Iris pigment epithelial cell (primary cell): ENCODE data around the gene BMPER.

Source experiments
- DNase-seq: peaks from one replicate; pipeline ENCODE4 v3.0.0-alpha.2; 2011; ENCODE audit warnings: low read depth

The BMPER gene

GRCh38 chr7:33888166-33888565, 17.2 kb upstream of the BMPER start:
- no peak for DNase-seq

GRCh38 chr7:33892945-33893344, 12.4 kb upstream of the BMPER start:
- DNase-seq: no peak

GRCh38 chr7:33893377-33893776, 12.0 kb upstream of the BMPER start:
- no peak for DNase-seq

- DNase-seq: peak; percentile 81
Measured at GRCh38 chr7:33895025-33895804, 10.1 kb upstream of the BMPER start.

- peak; percentile 40 for DNase-seq
Measured at GRCh38 chr7:33900501-33900900, 4.8 kb upstream of the BMPER start.

DNA sequence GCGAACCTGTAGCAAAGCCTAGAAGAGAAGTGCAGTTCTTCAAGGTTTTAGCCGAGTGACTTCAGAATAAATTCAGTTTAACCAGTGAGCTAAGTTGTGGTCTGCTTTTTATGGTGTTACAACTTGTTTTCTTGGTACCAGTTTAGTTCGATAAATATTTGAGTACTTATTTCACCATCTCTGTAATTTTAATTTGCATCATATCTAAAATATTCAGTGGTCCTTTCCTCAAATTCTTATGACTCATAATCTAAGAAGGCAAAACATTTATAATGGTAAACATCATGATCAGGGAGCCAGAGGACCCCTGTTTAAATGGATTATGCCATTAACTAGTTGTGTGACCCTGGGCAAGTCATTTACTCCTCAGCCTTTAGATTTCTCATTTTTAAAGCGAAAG, 4.1 kb upstream of the BMPER start:
- DNase-seq: peak; percentile 31

GRCh38 chr7:33901847-33902246, 3.5 kb upstream of the BMPER start:
- no peak for DNase-seq

DNA sequence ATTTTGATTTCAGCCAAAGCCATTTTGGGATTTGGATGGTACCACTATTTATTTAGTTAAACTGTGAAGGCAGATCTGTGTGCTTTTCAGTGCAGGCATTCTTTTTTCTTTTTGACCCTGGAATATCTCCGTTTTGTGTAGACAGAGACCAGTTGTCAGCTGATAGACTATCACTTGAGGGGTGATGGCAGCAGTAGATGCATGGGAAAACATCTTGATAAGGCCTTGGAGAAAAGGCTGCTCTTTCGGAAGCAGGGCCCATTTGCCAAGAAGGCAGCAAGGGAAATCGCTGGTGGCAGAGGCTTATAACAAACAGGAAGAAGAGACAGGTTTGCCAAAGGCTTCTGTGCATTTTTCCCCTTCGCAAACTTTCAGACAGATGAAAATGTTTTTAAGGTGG, 2.6 kb upstream of the BMPER start:
- DNase-seq: no peak

DNA sequence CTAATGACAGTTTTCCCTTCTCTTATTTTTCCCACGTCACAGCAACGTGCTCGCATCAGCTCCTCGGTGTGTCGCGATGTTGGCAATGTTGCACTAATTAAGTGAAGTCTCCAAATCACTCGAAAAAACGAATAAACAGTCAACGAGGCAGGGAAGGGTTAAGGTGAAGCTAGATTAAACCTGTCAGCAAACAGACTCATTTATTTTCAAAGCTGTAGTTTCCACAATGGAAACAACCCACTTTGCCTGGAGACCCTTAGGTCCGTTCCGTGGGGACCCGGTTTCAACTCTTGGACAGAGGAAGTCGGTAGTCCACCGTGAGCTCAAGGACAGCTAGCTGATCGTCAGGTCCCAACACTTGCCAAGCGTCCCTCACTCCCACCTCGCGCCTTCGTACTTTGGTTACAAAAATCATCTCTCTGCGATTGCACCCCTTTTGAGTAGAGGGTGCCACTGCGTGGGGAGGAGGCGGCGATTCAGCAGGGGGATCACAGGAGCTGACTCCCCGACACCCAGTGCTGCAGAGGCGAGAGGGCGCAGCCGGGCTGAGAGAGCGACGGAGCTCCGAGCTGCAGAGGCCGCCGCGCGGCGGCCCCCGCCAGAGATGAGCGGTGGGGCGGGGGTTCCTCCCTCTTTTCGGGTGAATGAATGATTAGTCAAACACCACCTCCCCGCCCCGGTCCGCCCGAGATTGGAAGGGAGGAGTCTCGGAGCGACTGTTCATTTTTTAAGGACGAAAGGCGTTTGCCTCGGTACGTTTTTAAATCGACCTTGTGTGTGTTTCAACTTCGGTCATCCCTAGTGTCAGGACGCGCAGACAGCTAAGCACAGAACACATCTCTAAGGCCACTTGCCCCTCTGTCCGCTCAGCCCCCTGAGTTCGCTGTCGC, 1.3 kb upstream of the BMPER start:
- peak; percentile 46 for DNase-seq

GRCh38 chr7:33904681-33905388, 504 bp upstream of the BMPER start:
- DNase-seq: peak; percentile 58

DNA sequence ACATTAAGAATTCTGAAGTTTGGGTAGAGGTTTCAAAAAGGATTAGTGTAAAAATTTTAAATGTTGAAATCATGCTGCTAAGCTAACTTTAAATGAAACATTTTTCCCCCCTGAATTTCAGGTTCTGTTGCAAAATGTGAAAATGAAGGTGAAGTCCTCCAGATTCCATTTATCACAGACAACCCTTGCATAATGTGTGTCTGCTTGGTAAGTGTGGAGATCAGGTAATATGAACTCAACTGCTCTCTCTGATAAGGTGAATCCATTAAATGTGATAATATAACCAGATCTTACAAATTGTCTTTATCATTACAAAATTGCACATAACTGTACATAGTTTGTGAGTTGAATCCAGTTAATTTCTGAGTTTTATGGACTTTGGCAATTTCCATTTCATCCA, 1.4 kb downstream of the BMPER start:
- DNase-seq: no peak

DNA sequence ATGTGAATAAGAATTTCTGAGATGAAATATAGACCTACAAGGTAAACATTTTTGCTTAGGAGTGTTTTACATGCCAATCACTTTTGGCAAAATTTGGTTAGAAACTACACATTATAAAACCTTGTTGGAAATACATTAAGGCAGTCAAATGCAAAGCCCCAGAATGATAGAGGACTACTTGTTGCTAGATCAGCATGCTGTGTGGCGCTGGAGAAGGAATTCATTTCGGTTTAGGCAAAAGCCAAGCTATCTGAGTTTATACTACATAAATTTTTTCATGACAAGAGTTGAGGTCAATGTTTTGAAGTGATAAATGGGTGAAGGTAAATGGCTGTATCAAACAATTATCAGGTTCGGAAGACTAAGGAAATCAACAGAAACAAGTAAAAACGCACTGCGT, 2.3 kb downstream of the BMPER start:
- no peak for DNase-seq

GRCh38 chr7:33909318-33909717, 4.0 kb downstream of the BMPER start:
- DNase-seq: no peak

DNA sequence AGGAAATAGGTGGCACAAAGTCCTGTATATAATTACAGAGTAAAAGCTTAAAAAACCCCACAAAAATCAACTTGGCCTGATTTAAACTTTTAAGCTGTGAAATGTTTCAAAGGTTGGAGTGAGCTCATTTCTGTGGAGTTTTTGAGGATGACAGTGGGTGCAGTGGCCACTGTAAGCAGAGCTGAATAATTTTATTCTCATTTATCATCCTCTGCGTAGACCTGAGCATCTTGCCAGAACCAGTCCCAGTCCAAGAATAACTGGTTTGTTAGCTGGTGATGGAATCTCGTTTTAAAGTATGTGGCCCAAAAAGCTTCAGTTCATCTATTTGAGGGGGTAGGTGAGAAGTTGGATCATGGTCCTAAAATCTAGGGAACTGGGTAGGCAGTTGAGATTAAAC, 4.4 kb downstream of the BMPER start:
- DNase-seq: no peak

GRCh38 chr7:33910756-33911155, 5.4 kb downstream of the BMPER start:
- DNase-seq: no peak

GRCh38 chr7:33916357-33917081, 11.2 kb downstream of the BMPER start:
- DNase-seq: no peak

DNA sequence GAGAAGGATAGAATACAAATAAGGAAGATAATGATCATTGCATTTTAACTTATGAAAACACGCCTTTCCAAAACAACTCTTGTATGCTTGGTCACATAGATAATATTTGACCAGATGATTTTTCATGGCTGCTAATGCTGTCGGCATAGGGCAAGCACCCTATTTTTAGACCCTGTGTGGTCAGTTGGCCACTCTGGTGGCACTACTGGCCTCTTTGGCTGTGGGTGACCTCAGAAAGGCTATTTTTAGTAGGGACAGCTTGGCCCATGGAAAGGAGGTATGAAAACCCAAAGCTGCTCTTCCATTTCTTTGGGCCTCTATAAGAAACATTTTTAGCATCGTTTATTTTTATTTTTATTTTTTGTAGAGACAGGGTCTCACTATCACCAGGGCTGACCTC, 12.3 kb downstream of the BMPER start:
- no peak for DNase-seq

- no peak for DNase-seq
Measured at GRCh38 chr7:33918438-33919143, 13.3 kb downstream of the BMPER start.

DNA sequence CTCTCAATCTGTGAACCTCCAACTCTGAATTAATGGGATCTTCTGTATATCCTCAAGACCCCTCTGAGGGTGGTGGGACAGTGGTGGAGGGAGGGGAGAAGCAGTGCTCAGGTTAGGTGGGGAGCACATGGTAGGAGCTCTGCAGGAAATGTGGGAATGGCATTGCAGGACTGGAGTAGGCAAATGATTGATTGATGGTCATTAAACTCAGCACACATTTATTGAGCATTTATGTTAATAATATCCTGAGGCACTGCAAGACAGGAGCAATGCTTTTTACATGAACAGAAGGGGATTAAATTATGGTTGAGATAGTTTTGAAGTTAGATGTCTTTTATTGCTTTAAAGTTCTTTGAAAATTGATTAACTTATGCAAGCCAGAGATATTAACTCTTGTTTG, 14.1 kb downstream of the BMPER start:
- no peak for DNase-seq

DNA sequence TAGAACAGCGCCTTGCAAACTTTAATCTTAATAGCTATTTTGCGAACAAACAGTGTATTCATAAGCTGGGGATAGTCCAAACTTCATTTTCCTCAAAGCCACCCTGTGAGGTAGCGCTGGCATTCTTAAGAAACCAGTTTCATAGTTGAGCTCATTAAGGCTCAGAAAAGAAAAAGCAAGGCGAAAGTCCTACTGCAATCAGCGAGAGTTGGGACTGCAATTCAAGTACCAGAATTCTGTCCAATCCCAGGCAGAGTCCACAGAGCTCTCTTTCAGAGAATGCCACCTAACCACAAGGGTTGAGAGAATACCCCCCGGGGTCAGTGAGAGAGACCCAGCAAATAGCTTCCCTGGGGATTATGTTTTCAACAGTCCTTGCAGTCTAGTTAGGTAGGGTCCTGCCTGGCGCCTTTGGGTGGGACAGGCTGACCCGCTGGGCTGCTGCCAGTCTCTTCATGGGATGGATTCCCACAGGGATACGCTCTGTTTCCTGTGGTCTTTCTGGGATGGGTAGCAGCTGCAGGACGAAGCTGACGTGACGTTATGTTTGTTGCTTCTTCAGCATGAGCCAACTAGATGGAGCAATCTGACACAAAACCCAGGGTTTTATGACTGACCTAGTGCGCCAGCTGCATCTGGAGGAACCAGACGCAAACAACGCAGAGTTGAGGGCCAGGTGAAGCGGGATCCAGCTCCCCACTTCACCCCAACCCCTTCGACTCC, 16.0 kb downstream of the BMPER start:
- DNase-seq: no peak

DNA sequence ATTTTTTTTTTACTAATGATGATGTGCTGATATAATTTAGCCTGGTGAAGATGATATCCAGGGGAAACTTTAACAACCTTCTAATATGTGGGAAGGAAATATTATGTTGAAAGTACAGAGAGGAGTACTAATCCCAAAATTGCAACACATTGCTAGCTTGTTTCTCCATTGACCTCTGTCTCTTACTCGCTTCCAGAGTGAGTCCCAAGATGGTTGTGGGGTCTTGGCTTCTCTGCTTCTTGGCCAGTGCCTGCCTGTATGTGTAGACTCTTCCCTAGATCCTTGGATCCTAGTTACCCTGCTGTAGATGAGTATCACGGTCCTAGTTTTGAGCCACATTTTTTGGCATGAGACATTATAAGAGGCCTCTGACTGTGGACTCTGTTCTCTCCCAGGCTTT, 17.5 kb downstream of the BMPER start:
- no peak for DNase-seq
